NCI-H128 (cell line): Measurements from ENCODE around the gene SNRPB.
"Not testable (repeated sequence)": the region's sequence is repeated elsewhere in the genome, so short reads cannot be mapped to it uniquely, and the experiment has no call there.

Experiments
- DNase-seq: peaks from one replicate; lab custom pipeline; 2025; ENCODE audit not compliant: unreplicated experiment; lab: John Stamatoyannopoulos, UW

Gene SNRPB

GRCh38 chr20:2470423-2471193 is at the start of gene SNRPB:
TSS of gene SNRPB (minus strand) at chr20:2470789. CDS start at chr20:2470690, 99 bp downstream.
- DNase-seq = peak; percentile 97

- no peak for DNase-seq
These were observed 48.7 kb upstream of the SNRPB start for GRCh38 chr20:2519115-2519809.

GRCh38 chr20:2518558-2518957 is 48.0 kb upstream of the SNRPB start:
- no peak for DNase-seq

- no peak for DNase-seq
These were observed 47.5 kb upstream of the SNRPB start for GRCh38 chr20:2518096-2518495.

GRCh38 chr20:2516399-2516798 is 45.8 kb upstream of the SNRPB start:
- no peak for DNase-seq

- DNase-seq = no peak
These were observed 44.6 kb upstream of the SNRPB start for GRCh38 chr20:2515203-2515602.

- no peak for DNase-seq
These were observed 39.2 kb upstream of the SNRPB start for GRCh38 chr20:2509794-2510193.

GRCh38 chr20:2509468-2509781 is 38.8 kb upstream of the SNRPB start:
- DNase-seq = no peak

- peak; percentile 36 for DNase-seq
These were observed 38.3 kb upstream of the SNRPB start, which contains the start of gene ZNF343 for GRCh38 chr20:2508631-2509467. TSS of gene ZNF343 (minus strand) at chr20:2508915. CDS start at chr20:2493895, 15,020 bp downstream.

GRCh38 chr20:2507875-2508630 is 37.5 kb upstream of the SNRPB start:
- no peak for DNase-seq

GRCh38 chr20:2507464-2507863 is 36.9 kb upstream of the SNRPB start:
- no peak for DNase-seq

- not testable (repeated sequence) for DNase-seq
These were observed 35.8 kb upstream of the SNRPB start for GRCh38 chr20:2506426-2506825.

GRCh38 chr20:2504803-2505202 is 34.2 kb upstream of the SNRPB start:
- not testable (repeated sequence) for DNase-seq

GRCh38 chr20:2502808-2503384 is 32.3 kb upstream of the SNRPB start:
- not testable (repeated sequence) for DNase-seq

GRCh38 chr20:2485661-2486060 is 15.1 kb upstream of the SNRPB start:
- no peak for DNase-seq

GRCh38 chr20:2485080-2485479 is 14.5 kb upstream of the SNRPB start:
- no peak for DNase-seq

- DNase-seq = no peak
These were observed 12.9 kb upstream of the SNRPB start for GRCh38 chr20:2483504-2483903.

- DNase-seq = no peak
These were observed 9.8 kb upstream of the SNRPB start for GRCh38 chr20:2480381-2480780.

GRCh38 chr20:2476742-2477615 is 6.4 kb upstream of the SNRPB start:
- no peak for DNase-seq
